ENCODE measurements around the gene GRIA4. TPM values are rescaled to one million over a fixed set of nuclear protein-coding genes. Genes with fewer than 3 reads are reported as not detected.

The GRIA4 gene
- total RNA-seq, 2 experiments from 2014 or later = not detected

GRCh38 chr11:105611572-105612441 is 1.9 kb downstream of the GRIA4 start:
- no peak overlapping the region for H3K4me3 Mint-ChIP-seq
- CTCF ChIA-PET = no interaction called here
- H3K27me3 Mint-ChIP-seq = peaks cover 43% of the 10 kb centered on the region
- no peaks in the 10 kb centered on the region for H3K36me3 Mint-ChIP-seq (ENCODE audit: low read depth)
- peaks cover 18% of the 10 kb centered on the region for H3K4me1 Mint-ChIP-seq
- no peak overlapping the region for H3K27ac Mint-ChIP-seq
- DNase-seq = no peak
- no peaks in the 10 kb centered on the region for H3K9me3 Mint-ChIP-seq
- POLR2A ChIA-PET = no interaction called here

- no peaks in the 10 kb centered on the region for H3K36me3 Mint-ChIP-seq (ENCODE audit: low read depth)
- no peak overlapping the region for H3K4me3 Mint-ChIP-seq
- H3K27me3 Mint-ChIP-seq = peaks cover 43% of the 10 kb centered on the region
- CTCF ChIA-PET = no interaction called here
- no peaks in the 10 kb centered on the region for H3K9me3 Mint-ChIP-seq
- no peak overlapping the region for H3K27ac Mint-ChIP-seq
- no peak for DNase-seq
- POLR2A ChIA-PET = no interaction called here
- peaks cover 18% of the 10 kb centered on the region for H3K4me1 Mint-ChIP-seq
Measured at GRCh38 chr11:105612771-105613170, 2.9 kb downstream of the GRIA4 start.

GRCh38 chr11:105613183-105613582 is 3.3 kb downstream of the GRIA4 start:
- peaks cover 42% of the 10 kb centered on the region for H3K27me3 Mint-ChIP-seq
- H3K4me1 Mint-ChIP-seq = peaks cover 18% of the 10 kb centered on the region
- no peak for DNase-seq
- ChIA-PET POLR2A (no interaction called here), CTCF (no interaction called here)
- H3K36me3 Mint-ChIP-seq (ENCODE audit: low read depth) = no peaks in the 10 kb centered on the region
- no peak overlapping the region for H3K4me3 Mint-ChIP-seq
- H3K9me3 Mint-ChIP-seq = no peaks in the 10 kb centered on the region
- H3K27ac Mint-ChIP-seq = no peak overlapping the region

GRCh38 chr11:105618343-105618955 is 8.6 kb downstream of the GRIA4 start:
- Mint-ChIP-seq H3K4me1 (no peaks in the 10 kb centered on the region), H3K27ac (no peak overlapping the region), H3K9me3 (no peaks in the 10 kb centered on the region), H3K4me3 (no peak overlapping the region), H3K36me3 (ENCODE audit: low read depth) (no peaks in the 10 kb centered on the region), H3K27me3 (no peaks in the 10 kb centered on the region)
- POLR2A ChIA-PET = no interaction called here
- DNase-seq = no peak
- CTCF ChIA-PET = no interaction called here

- Mint-ChIP-seq H3K27ac (no peak overlapping the region), H3K9me3 (no peaks in the 10 kb centered on the region), H3K4me1 (no peaks in the 10 kb centered on the region), H3K27me3 (no peaks in the 10 kb centered on the region), H3K4me3 (no peak overlapping the region), H3K36me3 (ENCODE audit: low read depth) (no peaks in the 10 kb centered on the region)
- ChIA-PET CTCF (no interaction called here), POLR2A (no interaction called here)
- DNase-seq = no peak
Measured at GRCh38 chr11:105619556-105619955, 9.7 kb downstream of the GRIA4 start.

GRCh38 chr11:105622016-105622415 is 12.1 kb downstream of the GRIA4 start:
- Mint-ChIP-seq H3K4me1 (no peaks in the 10 kb centered on the region), H3K27me3 (no peaks in the 10 kb centered on the region), H3K4me3 (no peak overlapping the region), H3K27ac (no peak overlapping the region), H3K9me3 (no peaks in the 10 kb centered on the region), H3K36me3 (ENCODE audit: low read depth) (no peaks in the 10 kb centered on the region)
- ChIA-PET CTCF (no interaction called here), POLR2A (no interaction called here)
- DNase-seq = no peak

- H3K27me3 Mint-ChIP-seq = no peaks in the 10 kb centered on the region
- H3K27ac Mint-ChIP-seq = no peak overlapping the region
- H3K4me3 Mint-ChIP-seq = no peak overlapping the region
- H3K9me3 Mint-ChIP-seq = no peaks in the 10 kb centered on the region
- no peak for DNase-seq
- ChIA-PET CTCF (no interaction called here), POLR2A (no interaction called here)
- H3K4me1 Mint-ChIP-seq = no peaks in the 10 kb centered on the region
- no peaks in the 10 kb centered on the region for H3K36me3 Mint-ChIP-seq (ENCODE audit: low read depth)
Measured at GRCh38 chr11:105632316-105632715, 22.4 kb downstream of the GRIA4 start.

- H3K36me3 Mint-ChIP-seq (ENCODE audit: low read depth) = no peaks in the 10 kb centered on the region
Measured at GRCh38 chr11:105635466-105635865, 25.6 kb downstream of the GRIA4 start.

GRCh38 chr11:105636496-105636895 is 26.6 kb downstream of the GRIA4 start:
- POLR2A ChIA-PET = no interaction called here
- Mint-ChIP-seq H3K27me3 (no peaks in the 10 kb centered on the region), H3K4me3 (no peak overlapping the region), H3K27ac (no peak overlapping the region), H3K9me3 (no peaks in the 10 kb centered on the region), H3K36me3 (ENCODE audit: low read depth) (no peaks in the 10 kb centered on the region), H3K4me1 (no peaks in the 10 kb centered on the region)
- DNase-seq = no peak
- CTCF ChIA-PET = no interaction called here

More at GRCh38 chr11:105635466-105635865, 25.6 kb downstream of the GRIA4 start:
- no peaks in the 10 kb centered on the region for H3K9me3 Mint-ChIP-seq
- H3K4me3 Mint-ChIP-seq = no peak overlapping the region
- H3K27me3 Mint-ChIP-seq = no peaks in the 10 kb centered on the region
- no peak for DNase-seq
- ChIA-PET POLR2A (no interaction called here), CTCF (no interaction called here)
- H3K27ac Mint-ChIP-seq = no peak overlapping the region
- no peaks in the 10 kb centered on the region for H3K4me1 Mint-ChIP-seq

- H3K27ac Mint-ChIP-seq = no peak overlapping the region
- CTCF ChIA-PET = no interaction called here
- POLR2A ChIA-PET = no interaction called here
Measured at GRCh38 chr11:105639527-105639926, 29.7 kb downstream of the GRIA4 start.

GRCh38 chr11:105641433-105641832 is 31.6 kb downstream of the GRIA4 start:
- no peaks in the 10 kb centered on the region for H3K36me3 Mint-ChIP-seq (ENCODE audit: low read depth)
- POLR2A ChIA-PET = no interaction called here
- no peaks in the 10 kb centered on the region for H3K4me1 Mint-ChIP-seq
- CTCF ChIA-PET = no interaction called here
- DNase-seq = no peak
- H3K27ac Mint-ChIP-seq = no peak overlapping the region
- H3K4me3 Mint-ChIP-seq = no peak overlapping the region
- no peaks in the 10 kb centered on the region for H3K27me3 Mint-ChIP-seq
- peaks cover 2% of the 10 kb centered on the region for H3K9me3 Mint-ChIP-seq

More at GRCh38 chr11:105639527-105639926, 29.7 kb downstream of the GRIA4 start:
- H3K36me3 Mint-ChIP-seq (ENCODE audit: low read depth) = no peaks in the 10 kb centered on the region
- peaks cover 2% of the 10 kb centered on the region for H3K9me3 Mint-ChIP-seq
- H3K27me3 Mint-ChIP-seq = no peaks in the 10 kb centered on the region
- H3K4me3 Mint-ChIP-seq = no peak overlapping the region
- DNase-seq = no peak
- H3K4me1 Mint-ChIP-seq = no peaks in the 10 kb centered on the region

GRCh38 chr11:105642870-105643269 is 33.0 kb downstream of the GRIA4 start:
- CTCF ChIA-PET = no interaction called here
- no peak for DNase-seq
- Mint-ChIP-seq H3K36me3 (ENCODE audit: low read depth) (no peaks in the 10 kb centered on the region), H3K27ac (no peak overlapping the region), H3K4me1 (no peaks in the 10 kb centered on the region), H3K27me3 (no peaks in the 10 kb centered on the region), H3K4me3 (no peak overlapping the region), H3K9me3 (peaks cover 8% of the 10 kb centered on the region)
- POLR2A ChIA-PET = no interaction called here

- H3K27me3 Mint-ChIP-seq = no peaks in the 10 kb centered on the region
- H3K9me3 Mint-ChIP-seq = peaks cover 8% of the 10 kb centered on the region
- H3K4me1 Mint-ChIP-seq = no peaks in the 10 kb centered on the region
- DNase-seq = no peak
- no peak overlapping the region for H3K4me3 Mint-ChIP-seq
- H3K36me3 Mint-ChIP-seq (ENCODE audit: low read depth) = no peaks in the 10 kb centered on the region
- ChIA-PET CTCF (no interaction called here), POLR2A (no interaction called here)
- H3K27ac Mint-ChIP-seq = no peak overlapping the region
Measured at GRCh38 chr11:105644839-105645573, 35.1 kb downstream of the GRIA4 start.
